Ovary (tissue), 3 donors: ENCODE measurements around the gene GRIK3.

Experiments used
- EP300 ChIP-seq: sonication (generic); formaldehyde crosslinking; IDR thresholded peaks from one replicate; pipeline ENCODE4 v1.6.1; 2017; ENCODE audit warnings: antibody characterized with exemption
- TF ChIP-seq, protein P1 (sequence below), 3 donors: fragments of 450-650 bp in 2 of 3; fragments of 200-600 bp in 1 of 3; IDR thresholded peaks; one replicate each; pipeline versions ENCODE4 v1.5.1 to v1.8.0; 2016 to 2022; ENCODE audit warnings: antibody characterized with exemption in 3 of 3, mild to moderate bottlenecking in 1 of 3
- donor health status: DM: no; HTN: no; CAD: no.

DNA sequence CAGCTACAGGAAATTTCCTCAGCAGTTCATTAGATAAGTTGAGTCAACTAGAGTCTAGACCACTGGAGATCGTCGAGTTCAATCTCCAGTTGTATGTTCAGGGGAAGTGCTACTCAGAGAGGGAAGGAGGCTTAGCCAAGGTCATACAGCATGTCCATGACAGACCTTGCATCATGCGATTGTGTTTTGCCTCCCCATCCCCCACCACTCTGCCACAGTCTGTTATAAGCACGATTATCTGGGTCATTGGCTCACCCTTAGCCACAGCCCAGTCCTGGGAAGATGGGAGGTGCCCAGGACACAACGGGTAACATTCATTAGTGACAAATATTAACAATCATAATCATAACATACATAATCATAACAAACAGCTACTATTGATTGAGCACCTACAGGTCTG, 18.9 kb upstream of the GRIK3 start:
- TF ChIP-seq, protein P1, sequence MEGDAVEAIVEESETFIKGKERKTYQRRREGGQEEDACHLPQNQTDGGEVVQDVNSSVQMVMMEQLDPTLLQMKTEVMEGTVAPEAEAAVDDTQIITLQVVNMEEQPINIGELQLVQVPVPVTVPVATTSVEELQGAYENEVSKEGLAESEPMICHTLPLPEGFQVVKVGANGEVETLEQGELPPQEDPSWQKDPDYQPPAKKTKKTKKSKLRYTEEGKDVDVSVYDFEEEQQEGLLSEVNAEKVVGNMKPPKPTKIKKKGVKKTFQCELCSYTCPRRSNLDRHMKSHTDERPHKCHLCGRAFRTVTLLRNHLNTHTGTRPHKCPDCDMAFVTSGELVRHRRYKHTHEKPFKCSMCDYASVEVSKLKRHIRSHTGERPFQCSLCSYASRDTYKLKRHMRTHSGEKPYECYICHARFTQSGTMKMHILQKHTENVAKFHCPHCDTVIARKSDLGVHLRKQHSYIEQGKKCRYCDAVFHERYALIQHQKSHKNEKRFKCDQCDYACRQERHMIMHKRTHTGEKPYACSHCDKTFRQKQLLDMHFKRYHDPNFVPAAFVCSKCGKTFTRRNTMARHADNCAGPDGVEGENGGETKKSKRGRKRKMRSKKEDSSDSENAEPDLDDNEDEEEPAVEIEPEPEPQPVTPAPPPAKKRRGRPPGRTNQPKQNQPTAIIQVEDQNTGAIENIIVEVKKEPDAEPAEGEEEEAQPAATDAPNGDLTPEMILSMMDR (IDR thresholded peaks at IDR 0.05): no peak
- no peak for TF ChIP-seq EP300
